BLaER1 treated with 17β-estradiol and CSF1 and Interleukin-3, amounts not matched to agents 10 nM and 100 nM (cell line): ENCODE data around the gene ERC1.

Experiments
- H3K27ac ChIP-seq, 11 experiments: shearing (Covaris generic); formaldehyde crosslinking; 2 replicates each; pipeline ENCODE4 v1.8.1; 2022
- H3K27me3 ChIP-seq, 11 experiments: shearing (Covaris generic); formaldehyde crosslinking; 2 replicates each; pipeline ENCODE4 v1.8.1; 2022
- H3K36me3 ChIP-seq, 11 experiments: shearing (Covaris generic); formaldehyde crosslinking; 2 replicates each; pipeline ENCODE4 v1.8.1; 2022
- H3K4me1 ChIP-seq, 10 experiments: shearing (Covaris generic); formaldehyde crosslinking; 2 replicates each; pipeline ENCODE4 v1.8.1; 2022
- H3K4me2 ChIP-seq, 11 experiments: shearing (Covaris generic); formaldehyde crosslinking; 2 replicates each; pipeline ENCODE4 v1.8.1; 2022
- H3K4me3 ChIP-seq, 10 experiments: shearing (Covaris generic); formaldehyde crosslinking; 2 replicates each; pipeline ENCODE4 v1.8.1; 2022
- H3K9ac ChIP-seq, 11 experiments: shearing (Covaris generic); formaldehyde crosslinking; 2 replicates each; pipeline ENCODE4 v1.8.1; 2022
- H3K9me3 ChIP-seq, 11 experiments: shearing (Covaris generic); formaldehyde crosslinking; replicated peaks in 1 of 11; 2 replicates each; pipeline ENCODE4 v1.8.1; 2022
- H4K20me1 ChIP-seq, 11 experiments: shearing (Covaris generic); formaldehyde crosslinking; 2 replicates each; pipeline ENCODE4 v1.8.1; 2022
- Cebpa-rat ChIP-seq, 11 experiments: shearing (Covaris generic); IDR thresholded peaks; 2 replicates each; pipeline ENCODE4 v1.8.1; 2022

The ERC1 gene

DNA sequence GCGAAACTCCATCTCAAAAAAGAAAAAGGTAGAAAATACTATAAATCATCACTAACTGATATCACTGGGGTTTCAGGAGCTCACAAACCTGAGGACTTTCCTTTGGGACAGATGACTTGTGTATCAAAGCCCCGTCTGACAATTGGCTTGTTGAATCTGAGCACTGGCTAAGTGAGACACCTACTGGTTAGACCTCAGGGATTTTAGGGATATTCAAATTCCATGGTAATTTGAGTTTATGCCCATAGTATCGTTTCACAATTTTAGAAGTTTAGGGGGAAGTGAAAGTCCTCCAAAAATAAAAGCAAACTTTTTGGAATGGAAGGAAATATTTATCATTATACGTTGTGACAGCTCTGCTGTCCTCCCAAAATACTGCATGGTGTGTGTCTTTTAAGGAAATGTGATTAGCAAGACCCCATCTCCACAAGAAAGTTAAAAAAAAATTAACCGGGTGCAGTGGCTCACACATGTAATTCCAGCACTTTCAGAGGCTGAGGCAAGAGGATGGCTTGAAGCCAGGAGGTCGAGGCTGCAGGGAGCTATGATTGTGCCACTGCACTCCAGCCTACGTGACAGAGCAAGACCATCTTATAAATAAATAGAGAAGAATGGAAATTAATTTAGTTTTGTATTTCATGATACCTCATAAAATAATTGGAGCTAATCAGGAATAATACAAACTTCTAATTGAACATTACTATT lies 554.1 kb downstream of the ERC1 start:
- Histone ChIP-seq H4K20me1 (no peaks in the 10 kb centered on the region), H3K4me3 (no peak overlapping the region), H3K27ac (peak overlapping the region in 1 of 11 experiments; percentile 20; a peak in 1 of 22 replicates), H3K9ac (no peak overlapping the region), H3K4me2 (peak overlapping the region in 10 of 11 experiments; percentile 13 to 79 (median 37); a peak in 16 of 22 replicates), H3K4me1 (peaks cover 5 to 38% (median 12%) of the 10 kb centered on the region in 10 experiments; a peak in 17 of 20 replicates), H3K36me3 (no peaks in the 10 kb centered on the region), H3K9me3 (peaks cover 4 to 20% (median 14%) of the 10 kb centered on the region in 11 experiments; a peak in 18 of 22 replicates), H3K27me3 (0 out of 22 replicates have a peak, but pooled peaks cover 0 to under 1% (median 0%) of the 10 kb centered on the region in 11 experiments)
- no peak for TF ChIP-seq Cebpa-rat (IDR thresholded peaks at IDR 0.05)
